Omental fat pad (tissue), 4 donors: ENCODE results near the gene GREB1. TPM values are rescaled to one million over a fixed set of nuclear protein-coding genes. Genes with fewer than 3 reads are reported as not detected.

ENCODE experiments used
- ATAC-seq: fragments of 150-250 bp; one replicate; pipeline ENCODE4 v1.9.1; 2016; ENCODE audit warnings: mild to moderate bottlenecking, moderate library complexity; ENCODE audit not compliant: low FRiP score
- DNase-seq: peaks from one replicate; pipeline ENCODE4 v3.0.0-alpha.2; 2019; ENCODE audit warnings: low spot score
- CTCF ChIP-seq, 3 donors: fragments of 450-650 bp; IDR thresholded peaks; one replicate each; pipeline ENCODE4 v1.5.1; 2016 to 2017; ENCODE audit warnings: antibody characterized with exemption in 3 of 3, mild to moderate bottlenecking in 3 of 3, moderate library complexity in 2 of 3
- total RNA-seq, 4 donors: library from RNA; depleted of rRNA; stranded (reverse); fragments of >200 nt; gene quantifications; one replicate each; pipeline ENCODE4 v1.1.0, GENCODE V29; 2016

Gene GREB1
- total RNA-seq, 4 donors from 2014 or later: 1.9 to 12.4 (median 4.1) TPM

- DNase-seq (no peak), ATAC-seq (no peak)
- TF ChIP-seq CTCF (IDR thresholded peaks at IDR 0.05): no peak
Observed at GRCh38 chr2:11661891-11662435, 128.1 kb downstream of the GREB1 start.

- DNase-seq: no peak
- TF ChIP-seq CTCF (IDR thresholded peaks at IDR 0.05): no peak
- ATAC-seq: no peak
Observed at GRCh38 chr2:11662882-11663281, 129.0 kb downstream of the GREB1 start.

- ATAC-seq: no peak
Observed at GRCh38 chr2:11663427-11663826, 129.6 kb downstream of the GREB1 start.

DNA sequence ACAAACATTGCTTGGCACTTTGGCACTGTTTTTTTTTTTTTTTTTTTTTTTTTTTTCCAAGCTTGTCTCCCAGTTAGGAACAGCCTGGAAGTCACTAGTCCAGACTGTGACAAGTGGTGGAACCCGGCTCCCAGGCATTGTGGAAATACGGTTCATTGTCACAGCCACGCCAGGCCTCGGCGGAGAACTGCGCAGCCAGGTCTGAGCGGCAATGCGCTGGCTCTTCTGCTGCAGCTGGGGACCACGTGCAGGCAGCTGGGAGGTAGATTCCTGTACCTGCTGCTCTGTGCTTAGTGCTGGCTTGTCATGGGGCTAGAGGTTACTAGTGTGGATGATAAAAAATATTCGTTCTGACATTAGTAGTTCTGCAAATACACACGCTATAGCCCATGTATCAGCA lies 131.2 kb downstream of the GREB1 start:
- DNase-seq (no peak), ATAC-seq (no peak)
- no peak for TF ChIP-seq CTCF (IDR thresholded peaks at IDR 0.05)

More at GRCh38 chr2:11663427-11663826, 129.6 kb downstream of the GREB1 start:
- TF ChIP-seq CTCF (IDR thresholded peaks at IDR 0.05): no peak
- no peak for DNase-seq

GRCh38 chr2:11665510-11666362 lies 131.9 kb downstream of the GREB1 start:
- DNase-seq (no peak), ATAC-seq (no peak)
- no peak for TF ChIP-seq CTCF (IDR thresholded peaks at IDR 0.05)

GRCh38 chr2:11667194-11667593 lies 133.3 kb downstream of the GREB1 start:
- DNase-seq: no peak
- TF ChIP-seq CTCF (IDR thresholded peaks at IDR 0.05): no peak
- no peak for ATAC-seq
